KMS-11 (cell line): ENCODE data around the gene ADAMTS17.

Source experiments
- H2AFZ ChIP-seq: fragments of 200-600 bp; sonication (generic); 2 replicates; pipeline ENCODE4 v1.6.1; 2016; ENCODE audit warnings: antibody characterized with exemption, mixed run types, low read depth
- H3K27ac ChIP-seq: fragments of 200-600 bp; sonication (generic); 2 replicates; pipeline ENCODE4 v1.6.1; 2016; ENCODE audit warnings: mild to moderate bottlenecking, mixed run types
- H3K27me3 ChIP-seq: fragments of 200-600 bp; sonication (generic); 2 replicates; pipeline ENCODE4 v1.6.1; 2017; ENCODE audit warnings: mild to moderate bottlenecking, low read depth, mixed run types, moderate library complexity; ENCODE audit not compliant: insufficient read depth
- H3K36me3 ChIP-seq: fragments of 200-600 bp; sonication (generic); 2 replicates; pipeline ENCODE4 v1.6.1; 2017; ENCODE audit warnings: mild to moderate bottlenecking, mixed run types; ENCODE audit not compliant: insufficient read depth
- H3K4me1 ChIP-seq: fragments of 200-600 bp; sonication (generic); 2 replicates; pipeline ENCODE4 v1.6.1; 2016; ENCODE audit warnings: mild to moderate bottlenecking, low read depth, mixed run types; ENCODE audit not compliant: poor library complexity, severe bottlenecking
- H3K4me2 ChIP-seq: fragments of 200-600 bp; sonication (generic); 2 replicates; pipeline ENCODE4 v1.7.0; 2016; ENCODE audit warnings: mild to moderate bottlenecking, mixed run types
- H3K4me3 ChIP-seq: fragments of 200-600 bp; sonication (generic); IDR thresholded peaks from 2 replicates; pipeline ENCODE4 v1.6.1; 2017; ENCODE audit warnings: low read depth, low read length, mixed read lengths; ENCODE audit not compliant: insufficient read depth
- H3K79me2 ChIP-seq: fragments of 200-600 bp; sonication (generic); 2 replicates; pipeline ENCODE4 v1.6.1; 2016; ENCODE audit warnings: low read depth, mixed run types; ENCODE audit not compliant: insufficient read depth
- H3K9ac ChIP-seq: fragments of 200-600 bp; sonication (generic); 2 replicates; pipeline ENCODE4 v1.6.1; 2016; ENCODE audit warnings: mild to moderate bottlenecking, mixed run types
- H4K20me1 ChIP-seq: fragments of 200-600 bp; sonication (generic); 2 replicates; pipeline ENCODE4 v1.6.1; 2016; ENCODE audit warnings: mild to moderate bottlenecking, mixed run types; ENCODE audit not compliant: insufficient read depth
- CTCF ChIP-seq: fragments of 200-600 bp; sonication (generic); conservative IDR thresholded peaks from 2 replicates; pipeline ENCODE4 v1.6.1; 2017; ENCODE audit warnings: low read depth, mild to moderate bottlenecking, antibody characterized with exemption, low read length, moderate library complexity, mixed read lengths

The ADAMTS17 gene

GRCh38 chr15:100328796-100329195 lies 13.0 kb downstream of the ADAMTS17 start:
- Histone ChIP-seq H4K20me1 (no peaks in the 10 kb centered on the region), H3K4me3 (no peak overlapping the region), H3K79me2 (no peaks in the 10 kb centered on the region), H3K9ac (no peak overlapping the region), H3K4me2 (no peak overlapping the region), H3K27me3 (no peaks in the 10 kb centered on the region), H3K4me1 (no peaks in the 10 kb centered on the region), H2AFZ (no peak overlapping the region), H3K27ac (no peak overlapping the region), H3K36me3 (no peaks in the 10 kb centered on the region)
- no peak for TF ChIP-seq CTCF

DNA sequence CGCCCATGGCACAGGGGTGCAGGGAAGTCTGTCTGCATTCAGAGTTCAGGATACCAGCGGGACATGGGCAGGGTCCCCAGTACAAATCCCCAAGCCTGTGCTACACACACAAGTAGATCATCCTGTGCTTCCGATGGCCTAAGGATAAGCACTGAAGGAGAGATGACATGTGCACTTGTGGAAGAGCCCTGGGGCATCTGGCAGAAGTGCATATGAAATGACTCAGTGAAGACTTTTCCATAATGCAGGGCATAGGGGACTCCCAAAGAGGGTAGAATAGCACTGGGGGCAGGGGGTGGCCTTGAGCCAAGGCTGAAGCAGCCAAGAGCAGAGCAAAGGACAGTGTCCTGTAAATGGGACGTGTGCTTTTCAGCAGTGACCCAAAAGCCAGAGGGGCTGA lies 22.9 kb downstream of the ADAMTS17 start:
- Histone ChIP-seq H3K4me1 (no peaks in the 10 kb centered on the region), H3K27ac (no peak overlapping the region), H3K27me3 (no peaks in the 10 kb centered on the region), H3K4me2 (no peak overlapping the region), H3K9ac (no peak overlapping the region), H3K4me3 (no peak overlapping the region), H4K20me1 (no peaks in the 10 kb centered on the region), H2AFZ (no peak overlapping the region), H3K79me2 (no peaks in the 10 kb centered on the region), H3K36me3 (no peaks in the 10 kb centered on the region)
- no peak for TF ChIP-seq CTCF

DNA sequence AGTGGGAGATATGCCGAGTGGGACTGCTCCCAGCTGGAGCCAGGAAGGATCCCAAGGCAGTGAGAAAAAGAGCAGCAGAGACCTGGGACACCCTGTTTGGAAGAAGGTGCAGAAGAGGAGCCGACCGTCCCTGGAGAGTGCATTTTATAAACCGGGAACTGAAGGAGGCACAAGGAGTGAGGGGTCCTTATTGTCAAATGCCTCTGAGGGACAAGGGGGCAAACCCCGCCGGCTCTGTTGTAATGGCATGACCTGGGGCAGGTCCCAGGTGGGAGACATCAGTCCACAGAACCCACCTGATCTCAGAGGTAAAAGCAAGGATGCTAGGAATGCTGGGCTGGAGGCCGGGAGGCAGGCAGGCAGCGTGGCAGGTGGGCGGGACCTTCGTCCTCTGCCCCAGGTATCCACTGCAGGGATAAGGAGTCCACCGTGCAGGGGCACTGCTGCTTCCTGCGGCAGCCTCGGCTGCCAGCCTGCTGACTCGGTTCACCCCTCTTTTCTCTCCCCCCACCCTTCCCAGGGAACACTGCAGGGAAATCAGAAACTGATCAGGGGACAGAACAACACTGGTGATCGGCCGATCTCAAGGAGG lies 26.9 kb downstream of the ADAMTS17 start:
- no peak for TF ChIP-seq CTCF
- Histone ChIP-seq H3K4me3 (no peak overlapping the region), H3K27ac (no peak overlapping the region)

GRCh38 chr15:100311833-100312476 lies 29.8 kb downstream of the ADAMTS17 start:
- Histone ChIP-seq H3K4me1 (no peaks in the 10 kb centered on the region), H3K27me3 (no peaks in the 10 kb centered on the region), H3K9ac (no peak overlapping the region), H2AFZ (no peak overlapping the region), H3K4me2 (no peak overlapping the region), H4K20me1 (no peaks in the 10 kb centered on the region), H3K27ac (no peak overlapping the region), H3K79me2 (no peaks in the 10 kb centered on the region), H3K4me3 (no peak overlapping the region), H3K36me3 (no peaks in the 10 kb centered on the region)
- TF ChIP-seq CTCF, result no peak

More for the DNA sequence above, 26.9 kb downstream of the ADAMTS17 start:
- no peaks in the 10 kb centered on the region for H4K20me1 ChIP-seq
- no peaks in the 10 kb centered on the region for H3K36me3 ChIP-seq
- H3K4me1 ChIP-seq, result no peaks in the 10 kb centered on the region
- no peak overlapping the region for H2AFZ ChIP-seq
- H3K79me2 ChIP-seq, result no peaks in the 10 kb centered on the region
- H3K27me3 ChIP-seq, result no peaks in the 10 kb centered on the region
- no peak overlapping the region for H3K9ac ChIP-seq
- no peak overlapping the region for H3K4me2 ChIP-seq
